ENCODE data around the gene IGF2R.

IGF2R gene

DNA sequence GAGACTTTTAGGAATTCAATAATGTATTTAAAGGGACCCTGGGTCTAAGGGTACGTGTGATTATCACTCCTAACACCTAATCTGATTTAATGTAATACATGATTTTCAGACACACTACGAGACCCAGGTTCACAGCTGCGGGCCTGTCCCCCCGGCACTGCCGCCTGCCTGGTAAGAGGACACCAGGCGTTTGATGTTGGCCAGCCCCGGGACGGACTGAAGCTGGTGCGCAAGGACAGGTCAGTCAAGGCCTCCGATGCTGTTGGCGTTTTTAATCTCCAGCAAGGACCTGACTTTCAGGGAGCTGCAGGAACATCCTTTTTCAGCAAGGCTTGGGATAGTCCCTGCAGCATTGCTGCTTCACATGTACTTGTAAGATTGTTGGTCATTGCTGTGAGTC is 58.2 kb downstream of the IGF2R start:
- no peak for DNase-seq (ENCODE audit: low spot score)

- DNase-seq (ENCODE audit: low spot score), result no peak
Observed at GRCh38 chr6:160027931-160028330, 59.0 kb downstream of the IGF2R start.

GRCh38 chr6:160028487-160029275 is 59.8 kb downstream of the IGF2R start:
- DNase-seq (ENCODE audit: low spot score), result no peak

DNA sequence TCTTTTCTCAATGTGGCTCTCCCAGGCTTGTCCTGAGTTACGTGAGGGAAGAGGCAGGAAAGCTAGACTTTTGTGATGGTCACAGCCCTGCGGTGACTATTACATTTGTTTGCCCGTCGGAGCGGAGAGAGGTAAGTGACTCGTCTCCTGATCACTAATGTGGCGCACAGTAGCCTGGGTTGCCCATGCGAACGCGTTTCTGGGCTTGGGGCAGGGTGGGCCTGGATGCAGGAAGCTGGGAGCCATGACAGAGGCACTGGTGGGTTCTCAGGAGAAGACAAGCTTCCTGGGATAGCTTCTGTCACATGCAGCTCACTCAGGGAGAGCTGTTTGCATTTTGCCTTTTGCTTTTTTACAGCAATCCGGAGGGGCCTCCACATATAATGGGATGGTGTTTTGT is 60.6 kb downstream of the IGF2R start:
- no peak for DNase-seq (ENCODE audit: low spot score)

GRCh38 chr6:160030103-160030502 is 61.2 kb downstream of the IGF2R start:
- DNase-seq (ENCODE audit: low spot score), result peak; percentile 93

DNA sequence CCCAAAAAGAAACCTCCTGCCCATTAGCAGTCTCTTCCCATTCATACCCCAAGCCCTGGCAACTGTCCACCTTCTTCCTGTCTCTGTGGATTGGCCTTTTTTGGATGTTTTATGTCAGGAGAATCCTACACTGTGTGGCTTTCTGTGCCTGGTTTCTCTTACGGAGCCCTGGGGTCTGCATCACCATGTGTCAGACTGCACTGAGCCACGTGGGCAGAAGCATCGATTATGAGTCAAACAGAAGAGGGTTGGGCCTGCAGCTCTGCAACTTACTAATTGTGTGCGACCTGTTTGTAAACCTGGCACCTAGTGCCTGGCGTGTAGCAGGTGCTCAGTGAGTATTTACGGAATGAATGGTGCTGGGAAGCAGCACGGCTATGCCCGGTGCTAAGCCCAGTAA is 62.6 kb downstream of the IGF2R start:
- DNase-seq (ENCODE audit: low spot score), result no peak

GRCh38 chr6:160031871-160032270 is 63.0 kb downstream of the IGF2R start:
- no peak for DNase-seq (ENCODE audit: low spot score)

- DNase-seq (ENCODE audit: low spot score), result no peak
Observed at GRCh38 chr6:160032538-160032937, 63.7 kb downstream of the IGF2R start.

DNA sequence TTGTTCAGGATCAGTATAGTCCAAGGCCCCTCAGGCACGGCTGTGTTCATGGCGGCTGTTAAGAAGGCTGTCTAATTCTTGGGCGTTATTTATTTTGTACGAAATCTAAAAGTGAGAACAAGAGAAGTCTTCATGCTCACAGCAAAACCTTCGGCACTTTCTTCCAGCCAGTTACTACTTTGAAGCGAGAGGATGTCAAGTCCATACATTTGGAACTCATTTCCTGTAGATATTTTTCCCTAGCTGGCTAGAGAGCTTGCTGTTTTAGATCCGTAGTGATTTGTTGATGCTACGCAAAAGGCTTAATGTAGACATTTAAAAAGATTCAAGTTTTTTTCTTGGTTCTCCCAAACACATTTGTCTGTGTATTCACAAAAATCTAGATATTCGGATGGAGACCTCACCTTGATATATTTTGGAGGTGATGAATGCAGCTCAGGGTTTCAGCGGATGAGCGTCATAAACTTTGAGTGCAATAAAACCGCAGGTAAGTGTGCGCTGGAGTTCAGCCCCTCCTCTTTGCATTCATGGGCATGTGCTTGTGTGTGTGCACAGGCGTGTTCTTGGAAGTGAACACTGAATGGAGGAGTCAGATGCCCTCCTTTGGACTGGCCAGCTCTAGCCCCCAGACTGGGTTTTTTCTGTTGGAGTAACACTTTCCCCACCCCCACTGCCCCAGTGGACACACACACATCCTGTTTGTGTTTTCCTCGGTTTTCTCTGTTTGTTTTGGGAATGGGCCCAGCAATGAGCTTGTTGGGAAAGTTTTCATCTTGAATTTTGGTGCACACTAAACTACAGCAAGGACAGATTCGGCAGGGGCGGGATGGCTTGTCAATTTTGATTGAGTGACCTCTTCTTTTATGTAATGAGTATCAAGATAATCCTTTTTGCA is 65.4 kb downstream of the IGF2R start:
- no peak for DNase-seq (ENCODE audit: low spot score)

DNA sequence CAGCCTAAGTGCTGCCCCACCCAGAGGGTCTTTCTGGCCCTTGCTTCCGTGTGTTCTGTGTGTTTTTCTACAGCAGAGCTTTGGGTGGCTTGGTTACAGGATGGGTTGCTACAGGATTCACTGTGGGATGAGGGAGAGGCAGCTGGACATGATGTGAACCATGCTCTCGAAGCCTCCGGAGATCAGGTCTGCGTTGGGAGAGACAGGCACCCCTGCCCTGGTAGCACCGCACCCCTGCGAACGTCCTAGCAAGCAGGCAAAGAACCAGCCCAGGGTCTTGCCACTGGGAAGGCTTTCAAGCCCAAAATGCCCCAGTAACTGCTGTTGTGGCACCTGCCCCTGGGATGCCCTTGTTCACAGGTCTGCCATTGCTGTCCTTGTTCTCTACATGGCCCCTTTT is 66.4 kb downstream of the IGF2R start:
- no peak for DNase-seq (ENCODE audit: low spot score)

- no peak for DNase-seq (ENCODE audit: low spot score)
Observed at GRCh38 chr6:160035693-160036330, 66.9 kb downstream of the IGF2R start.

- no peak for DNase-seq (ENCODE audit: low spot score)
Observed at GRCh38 chr6:160036331-160036695, 67.4 kb downstream of the IGF2R start.

DNA sequence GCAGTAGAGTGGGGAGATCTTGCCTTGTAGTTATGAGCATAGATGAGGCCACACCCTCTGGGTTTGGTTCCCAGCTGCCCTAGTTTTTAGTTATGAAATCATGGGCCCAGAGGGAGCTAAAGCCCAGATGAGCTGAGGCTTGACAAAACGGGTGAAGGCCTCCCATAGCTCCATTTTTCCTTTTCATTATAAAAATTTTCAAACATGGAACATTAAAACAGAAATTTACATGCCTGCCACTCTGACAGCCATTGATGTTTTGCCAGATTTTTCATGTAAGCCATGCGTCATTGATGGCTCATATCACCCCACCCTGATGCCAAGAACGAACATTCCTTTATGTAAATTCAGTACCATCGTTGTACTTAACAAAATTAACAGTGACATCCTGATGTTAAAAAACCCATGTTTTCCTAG is 67.9 kb downstream of the IGF2R start:
- DNase-seq (ENCODE audit: low spot score), result peak; percentile 89

- no peak for DNase-seq (ENCODE audit: low spot score)
Observed at GRCh38 chr6:160038479-160038878, 69.6 kb downstream of the IGF2R start.

- no peak for DNase-seq (ENCODE audit: low spot score)
Observed at GRCh38 chr6:160039441-160039840, 70.6 kb downstream of the IGF2R start.

DNA sequence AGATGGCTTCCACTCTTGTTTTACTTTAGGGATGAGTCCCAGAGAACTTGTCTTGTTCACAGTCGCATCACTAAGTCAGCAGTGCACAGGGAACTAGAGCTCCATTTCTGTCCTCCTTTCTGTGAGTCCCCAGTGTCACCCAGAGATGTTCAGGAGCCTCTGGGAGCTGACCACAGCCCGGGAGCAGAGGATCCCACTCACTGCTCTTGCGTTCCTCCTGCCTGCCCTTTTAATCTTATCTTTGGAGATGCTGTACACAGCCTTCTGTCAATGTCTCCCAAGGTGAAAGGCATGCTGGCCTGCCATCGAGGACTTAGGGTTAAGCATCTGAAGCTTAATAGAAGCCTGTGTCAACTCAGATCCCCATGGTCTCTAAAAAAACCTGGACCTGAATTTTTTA is 71.2 kb downstream of the IGF2R start:
- no peak for DNase-seq (ENCODE audit: low spot score)

- no peak for DNase-seq (ENCODE audit: low spot score)
Observed at GRCh38 chr6:160040527-160041264, 71.8 kb downstream of the IGF2R start.

GRCh38 chr6:160041608-160042007 is 72.7 kb downstream of the IGF2R start:
- DNase-seq (ENCODE audit: low spot score), result peak; percentile 67

DNA sequence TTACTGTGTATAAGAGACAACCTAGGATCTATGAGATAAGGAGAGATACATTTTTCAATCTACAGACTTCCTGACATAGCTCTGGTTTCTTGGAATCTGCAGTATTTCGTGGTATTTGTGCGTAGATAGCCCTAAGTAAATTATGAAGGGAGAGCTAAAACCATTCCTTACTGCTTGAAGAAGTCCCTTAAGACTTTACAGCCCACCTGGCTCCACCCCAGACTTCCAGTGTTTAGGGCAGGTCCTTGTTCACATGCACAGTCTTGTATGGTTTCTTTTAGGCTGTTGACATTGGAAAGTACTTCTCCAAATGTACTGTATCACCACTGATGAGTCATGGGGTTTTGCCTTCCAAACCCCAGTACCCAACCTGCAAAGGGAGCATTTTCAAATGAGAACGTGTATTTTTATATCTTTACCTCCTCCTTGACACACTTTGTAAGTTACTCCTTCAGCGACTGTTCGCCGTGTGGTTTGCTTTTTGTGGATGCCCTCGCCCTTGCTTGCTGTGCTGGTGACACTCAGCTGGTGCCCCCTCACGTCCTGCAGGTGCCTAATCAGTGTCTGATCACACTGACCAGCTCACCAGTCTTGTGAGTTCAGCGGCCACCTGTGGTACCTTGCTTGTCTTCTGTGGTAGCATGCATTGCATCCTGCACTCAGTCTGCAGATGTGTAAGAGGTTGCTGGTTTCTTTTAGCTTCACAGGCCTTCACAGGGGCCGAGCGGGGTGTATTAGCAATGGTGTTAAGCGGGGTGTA is 73.3 kb downstream of the IGF2R start:
- peak; percentile 21 for DNase-seq (ENCODE audit: low spot score)

GRCh38 chr6:160042788-160043301 is 74.0 kb downstream of the IGF2R start:
- no peak for DNase-seq (ENCODE audit: low spot score)

DNA sequence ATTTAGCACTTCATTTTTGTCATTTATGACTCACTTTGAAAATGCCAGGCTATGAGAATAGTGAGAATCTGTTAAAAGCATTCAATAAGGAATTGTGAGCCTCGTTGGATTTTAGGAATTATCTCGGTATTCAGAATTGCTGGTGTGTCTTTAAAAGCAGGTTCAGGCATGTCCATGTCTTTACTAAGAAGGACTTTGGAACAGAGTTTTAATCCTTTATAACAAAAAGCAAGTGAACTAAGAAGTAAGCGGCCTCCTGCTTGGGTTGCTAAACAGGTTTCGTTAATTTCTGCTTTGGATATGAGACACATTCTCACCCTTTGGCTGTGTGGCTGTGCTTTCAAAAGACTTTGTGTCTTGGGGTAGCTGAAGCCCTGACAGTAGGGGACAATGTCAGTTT is 74.9 kb downstream of the IGF2R start:
- DNase-seq (ENCODE audit: low spot score), result no peak

All from AG08395 (cell line).